ENCODE results near the gene PLCG1.

GRCh38 chr20:41131594-41132387, 5.6 kb upstream of the PLCG1 start:
- TF ChIP-seq, protein P1, sequence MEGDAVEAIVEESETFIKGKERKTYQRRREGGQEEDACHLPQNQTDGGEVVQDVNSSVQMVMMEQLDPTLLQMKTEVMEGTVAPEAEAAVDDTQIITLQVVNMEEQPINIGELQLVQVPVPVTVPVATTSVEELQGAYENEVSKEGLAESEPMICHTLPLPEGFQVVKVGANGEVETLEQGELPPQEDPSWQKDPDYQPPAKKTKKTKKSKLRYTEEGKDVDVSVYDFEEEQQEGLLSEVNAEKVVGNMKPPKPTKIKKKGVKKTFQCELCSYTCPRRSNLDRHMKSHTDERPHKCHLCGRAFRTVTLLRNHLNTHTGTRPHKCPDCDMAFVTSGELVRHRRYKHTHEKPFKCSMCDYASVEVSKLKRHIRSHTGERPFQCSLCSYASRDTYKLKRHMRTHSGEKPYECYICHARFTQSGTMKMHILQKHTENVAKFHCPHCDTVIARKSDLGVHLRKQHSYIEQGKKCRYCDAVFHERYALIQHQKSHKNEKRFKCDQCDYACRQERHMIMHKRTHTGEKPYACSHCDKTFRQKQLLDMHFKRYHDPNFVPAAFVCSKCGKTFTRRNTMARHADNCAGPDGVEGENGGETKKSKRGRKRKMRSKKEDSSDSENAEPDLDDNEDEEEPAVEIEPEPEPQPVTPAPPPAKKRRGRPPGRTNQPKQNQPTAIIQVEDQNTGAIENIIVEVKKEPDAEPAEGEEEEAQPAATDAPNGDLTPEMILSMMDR (IDR thresholded peaks at IDR 0.05): no peak
- TF ChIP-seq POLR2A (IDR thresholded peaks at IDR 0.05): no peak

Data from adrenal gland (tissue), 5 donors.